IMR-90 (cell line): ENCODE measurements around the gene COL5A1. TPM values are rescaled to one million over a fixed set of nuclear protein-coding genes. Genes with fewer than 3 reads are reported as not detected.
A peak's percentile ranks its signal among the peaks of the same experiment; 100 is the strongest.

Source experiments
- ATAC-seq: fragments of 200-7000 bp; cut with Tn5 transposase; 2 replicates; pipeline ENCODE4 v1.9.1; 2020; ENCODE audit warnings: low read depth, mild to moderate bottlenecking, moderate library complexity
- BruUV-seq: library from RNA; stranded (reverse); fragments of 400-500 nt; replicated peaks from 2 replicates; lab custom pipeline; 2021; lab: Mats Ljungman, UMichigan
- CTCF ChIA-PET: fragments of 300-600 bp; formaldehyde crosslinking; extraction: SDS; loops from one replicate; lab custom pipeline; 2021; ENCODE audit warnings: antibody characterized with exemption; lab: Yijun Ruan, JAX
- POLR2A ChIA-PET: fragments of 300-600 bp; sonication (Branson Sonifier 250); formaldehyde crosslinking; loops from one replicate; lab custom pipeline; 2022; ENCODE audit warnings: antibody characterized with exemption; ENCODE audit not compliant: unreplicated experiment; lab: Charles Lee
- DNase-seq: peaks from one replicate; pipeline ENCODE4 v3.0.0; 2013
- H2AFZ ChIP-seq: replicated peaks from 2 replicates; pipeline ENCODE3; 2013; ENCODE audit warnings: low read length, mild to moderate bottlenecking; ENCODE audit not compliant: poor library complexity
- H2AK5ac ChIP-seq: 2 replicates; pipeline ENCODE4 v1.6.1; 2013; ENCODE audit warnings: low read depth, low read length, inconsistent platforms
- H2AK9ac ChIP-seq: replicated peaks from 2 replicates; pipeline ENCODE3; 2013; ENCODE audit warnings: mild to moderate bottlenecking, low read depth, low read length, moderate library complexity; ENCODE audit not compliant: poor library complexity
- H2BK120ac ChIP-seq: 2 replicates; pipeline ENCODE4 v1.6.1; 2013; ENCODE audit warnings: low read depth, low read length, inconsistent platforms
- H2BK15ac ChIP-seq: 3 replicates; pipeline ENCODE4 v1.6.1; 2013; ENCODE audit warnings: low read depth, low read length, inconsistent platforms
- H2BK20ac ChIP-seq: 2 replicates; pipeline ENCODE4 v1.6.1; 2013; ENCODE audit warnings: low read depth, mild to moderate bottlenecking, inconsistent platforms, low read length, moderate library complexity
- H2BK5ac ChIP-seq: 2 replicates; pipeline ENCODE4 v1.6.1; 2013; ENCODE audit warnings: mild to moderate bottlenecking, low read depth, low read length, inconsistent platforms; ENCODE audit not compliant: poor library complexity, severe bottlenecking
- H3K14ac ChIP-seq: replicated peaks from 2 replicates; pipeline ENCODE4 v1.6.1; 2013; ENCODE audit warnings: low read depth, low read length, inconsistent platforms
- H3K18ac ChIP-seq: 2 replicates; pipeline ENCODE4 v1.6.1; 2013; ENCODE audit warnings: low read depth, low read length, control low read depth
- H3K23ac ChIP-seq: 2 replicates; pipeline ENCODE4 v1.6.1; 2013; ENCODE audit warnings: low read depth, low read length, inconsistent platforms
- H3K27ac ChIP-seq: 2 replicates; pipeline ENCODE4 v1.5.1; 2013; ENCODE audit warnings: mild to moderate bottlenecking, control low read depth, low read length; ENCODE audit not compliant: insufficient read depth
- H3K27me3 ChIP-seq: 2 replicates; pipeline ENCODE4 v1.6.1; 2013; ENCODE audit warnings: low read length; ENCODE audit not compliant: control insufficient read depth, insufficient read depth
- H3K36me3 ChIP-seq: 2 replicates; pipeline ENCODE4 v1.6.1; 2013; ENCODE audit warnings: low read length, mixed read lengths; ENCODE audit not compliant: control insufficient read depth, insufficient read depth
- H3K4ac ChIP-seq: 2 replicates; pipeline ENCODE4 v1.6.1; 2013; ENCODE audit warnings: low read depth, low read length, inconsistent platforms
- H3K4me1 ChIP-seq: 2 replicates; pipeline ENCODE4 v1.6.1; 2013; ENCODE audit warnings: low read length, mixed read lengths; ENCODE audit not compliant: control insufficient read depth, insufficient read depth
- H3K4me2 ChIP-seq: 2 replicates; pipeline ENCODE4 v1.6.1; 2013; ENCODE audit warnings: low read depth, mild to moderate bottlenecking, control low read depth, low read length, moderate library complexity
- H3K4me3 ChIP-seq: 2 replicates; pipeline ENCODE4 v1.5.1; 2013; ENCODE audit warnings: low read depth, mild to moderate bottlenecking, control low read depth, low read length, moderate library complexity; ENCODE audit not compliant: insufficient read depth
- H3K56ac ChIP-seq: 2 replicates; pipeline ENCODE4 v1.6.1; 2013; ENCODE audit warnings: low read length, inconsistent platforms; ENCODE audit not compliant: insufficient read depth; ENCODE audit errors: extremely low read depth
- H3K79me1 ChIP-seq, 2 experiments: 2 replicates each; pipeline ENCODE4 v1.6.1; 2013; ENCODE audit warnings: low read length in 2 of 2, inconsistent platforms in 1 of 2, low read depth in 1 of 2
- H3K9ac ChIP-seq: 2 replicates; pipeline ENCODE4 v1.6.1; 2013; ENCODE audit warnings: low read depth, low read length, control low read depth
- H3K9me1 ChIP-seq: 2 replicates; pipeline ENCODE4 v1.6.1; 2013; ENCODE audit warnings: low read length, inconsistent platforms; ENCODE audit not compliant: insufficient read depth
- H3K9me3 ChIP-seq: 2 replicates; pipeline ENCODE4 v1.6.1; 2013; ENCODE audit warnings: low read length; ENCODE audit not compliant: control insufficient read depth, insufficient read depth
- H4K20me1 ChIP-seq: 2 replicates; pipeline ENCODE4 v1.6.1; 2013; ENCODE audit warnings: low read length, inconsistent platforms; ENCODE audit not compliant: insufficient read depth
- H4K5ac ChIP-seq: 2 replicates; pipeline ENCODE4 v1.6.1; 2013; ENCODE audit warnings: mild to moderate bottlenecking, low read depth, low read length, control low read depth
- H4K8ac ChIP-seq, 2 experiments: 2 replicates each; pipeline ENCODE4 v1.6.1; 2013; ENCODE audit warnings: low read depth in 2 of 2, low read length in 2 of 2, control low read depth in 1 of 2, inconsistent platforms in 1 of 2
- H4K91ac ChIP-seq: 2 replicates; pipeline ENCODE4 v1.6.1; 2013; ENCODE audit warnings: low read depth, low read length, inconsistent platforms; ENCODE audit not compliant: insufficient read depth
- BHLHE40 ChIP-seq: fragments of 150-350 bp; IDR thresholded peaks from 2 replicates; pipeline ENCODE4 v1.6.1; 2016; ENCODE audit warnings: mild to moderate bottlenecking, low read depth, low read length
- CEBPB ChIP-seq: IDR thresholded peaks from 2 replicates; pipeline ENCODE4 v1.6.1; 2012; ENCODE audit warnings: low read depth, low read length, improper control_type of control experiment
- ELK1 ChIP-seq: fragments of 150-350 bp; IDR thresholded peaks from 2 replicates; pipeline ENCODE4 v1.6.1; 2016; ENCODE audit warnings: low read depth, mild to moderate bottlenecking, low read length, moderate library complexity, borderline replicate concordance
- MAFK ChIP-seq: IDR thresholded peaks from 2 replicates; pipeline ENCODE4 v1.6.1; 2012; ENCODE audit warnings: low read depth, low read length, improper control_type of control experiment
- MAZ ChIP-seq: IDR thresholded peaks from 2 replicates; pipeline ENCODE4 v1.6.1; 2012; ENCODE audit warnings: low read depth, mild to moderate bottlenecking, low read length, improper control_type of control experiment, moderate library complexity, borderline replicate concordance
- NFE2L2 ChIP-seq: fragments of 150-350 bp; IDR thresholded peaks from 2 replicates; pipeline ENCODE4 v1.6.1; 2016; ENCODE audit warnings: low read depth, mild to moderate bottlenecking, low read length
- POLR2A ChIP-seq: IDR thresholded peaks from 2 replicates; pipeline ENCODE4 v1.6.1; 2012; ENCODE audit warnings: mild to moderate bottlenecking, low read depth, low read length
- RAD21 ChIP-seq: IDR thresholded peaks from 2 replicates; pipeline ENCODE4 v1.6.1; 2012; ENCODE audit warnings: low read length, improper control_type of control experiment
- RCOR1 ChIP-seq: IDR thresholded peaks from 2 replicates; pipeline ENCODE4 v1.6.1; 2012; ENCODE audit warnings: mild to moderate bottlenecking, low read length, improper control_type of control experiment; ENCODE audit not compliant: insufficient replicate concordance
- RFX5 ChIP-seq: IDR thresholded peaks from 2 replicates; pipeline ENCODE4 v1.8.0; 2012; ENCODE audit warnings: low read depth, mild to moderate bottlenecking, low read length, moderate library complexity
- SMC3 ChIP-seq: fragments of 150-350 bp; IDR thresholded peaks from 2 replicates; pipeline ENCODE4 v1.6.1; 2016; ENCODE audit warnings: low read depth, mild to moderate bottlenecking, antibody characterized with exemption, low read length, moderate library complexity
- WGBS, 2 experiments: methylation state at CpG; one replicate each; pipeline versions ENCODE4 v1.1.5 to v1.1.7; 2013; ENCODE audit warnings: missing lambda C conversion rate in 2 of 2; ENCODE audit not compliant: insufficient read length in 1 of 2; ENCODE audit errors: extremely low coverage in 2 of 2; 5-methylcytosine and 5-hydroxymethylcytosine counted together
- dilution Hi-C: fragments of 300-500 bp; cut with HindIII; formaldehyde crosslinking; loops from one replicate; pipeline ENCODE4 v1.14.3; 2018; ENCODE audit warnings: low sequenced_read_pairs; ENCODE audit not compliant: unreplicated experiment
- in situ Hi-C: fragments of 300-500 bp; cut with MboI; formaldehyde crosslinking; loops from 3 replicates; pipeline ENCODE4 v1.14.3; 2019; ENCODE audit warnings: low sequenced_read_pairs, inconsistent platforms, mixed read lengths
- intact Hi-C: fragments of 100-400 bp; cut with micrococcal nuclease; formaldehyde crosslinking; loops from 2 replicates; pipeline ENCODE4 v1.10.0; 2022
- polyA plus RNA-seq, 3 experiments: library from polyadenylated mRNA; depleted of rRNA; stranded (reverse); fragments of >200 nt; gene quantifications; 2 replicates each; pipeline ENCODE4 v1.2.3, GENCODE V29; 2012; ENCODE audit warnings: low replicate concordance in 1 of 3
- total RNA-seq: library from RNA; depleted of rRNA; stranded (reverse); fragments of >200 nt; gene quantifications from 2 replicates; pipeline ENCODE4 v1.2.3, GENCODE V29; 2012

The COL5A1 gene
- total and polyA plus RNA-seq, 2 of the 4 experiments (the other 2 are of a cell fraction) = 19.2 to 173 TPM

- Histone ChIP-seq H3K9ac (no peak overlapping the region), H3K4ac (no peak overlapping the region), H4K8ac (no peak overlapping the region), H2BK20ac (no peak overlapping the region), H2BK5ac (no peak overlapping the region), H3K4me3 (no peak overlapping the region), H3K9me3 (no peaks in the 10 kb centered on the region), H4K91ac (no peak overlapping the region), H3K18ac (no peak overlapping the region), H3K36me3 (peaks cover 89% of the 10 kb centered on the region), H3K23ac (no peak overlapping the region), H3K4me1 (no peaks in the 10 kb centered on the region), H3K9me1 (peaks cover 11% of the 10 kb centered on the region), H3K27ac (no peak overlapping the region), H3K14ac (no peak overlapping the region), H4K5ac (no peak overlapping the region), H3K27me3 (no peaks in the 10 kb centered on the region), H2AK9ac (no peak overlapping the region), H4K20me1 (peaks cover 33% of the 10 kb centered on the region), H2AK5ac (no peak overlapping the region), H3K4me2 (no peak overlapping the region), H3K79me1 (peaks cover 4 to 39% of the 10 kb centered on the region in 2 experiments; a peak in 2 of 4 replicates), H3K56ac (no peak overlapping the region), H2BK120ac (no peak overlapping the region), H2AFZ (peak overlapping the region; percentile 21), H2BK15ac (no peak overlapping the region)
- BruUV-seq = no TSS peak
- intact Hi-C loops (no loop called here), dilution Hi-C loops (no loop called here), in situ Hi-C loops (no loop called here)
- TF ChIP-seq MAFK = no peak
- no peak for TF ChIP-seq RFX5
- no peak for TF ChIP-seq MAZ
- TF ChIP-seq RAD21 = no peak
- TF ChIP-seq ELK1 = no peak
- TF ChIP-seq SMC3 = no peak
- no peak for TF ChIP-seq POLR2A
- no peak for TF ChIP-seq RCOR1
- TF ChIP-seq CEBPB = no peak
- no peak for TF ChIP-seq BHLHE40
- no peak for TF ChIP-seq NFE2L2
- DNase-seq (no peak), ATAC-seq (no peak)
- 89% methylated on average over 3 of the region's 12 CpGs; no CpG with 5 or more reads in 1 of the 2 experiments for WGBS, 2 experiments
- POLR2A ChIA-PET = no interaction called here
- CTCF ChIA-PET = no interaction called here
Measured at GRCh38 chr9:134827993-134828392, 186.4 kb downstream of the COL5A1 start.
